Adipose tissue (tissue), 3 donors: Measurements from ENCODE around the gene CTCF. TPM values are rescaled to one million over a fixed set of nuclear protein-coding genes. Genes with fewer than 3 reads are reported as not detected.
A peak's percentile ranks its signal among the peaks of the same experiment; 100 is the strongest.
"Not testable (repeated sequence)": the region's sequence is repeated elsewhere in the genome, so short reads cannot be mapped to it uniquely, and the experiment has no call there.

Experiments used
- H3K27ac ChIP-seq: one replicate; pipeline ENCODE4 v1.5.1; 2013; ENCODE audit warnings: low read depth, low read length
- WGBS, 3 donors: extraction: QIAGEN DNeasy Blood & Tissue Kit; methylation state at CpG; one replicate each; pipeline ENCODE4 v1.1.7; 2013; 5-methylcytosine and 5-hydroxymethylcytosine counted together
- polyA plus RNA-seq, 3 donors: library from polyadenylated mRNA; stranded (reverse); fragments of 200-250 nt; gene quantifications; one replicate each; pipeline ENCODE4 v1.2.3, GENCODE V29; 2013
- donor health status: healthy with polysubstance abuse.
- donor health status: Bipolar disorder and iron deficiency.
- donor health status: healthy.

Gene CTCF
- 10 to 100 TPM; 12.4 to 26.0 (median 15.2) TPM for polyA plus RNA-seq

- H3K27ac ChIP-seq, result peak within 1 kb of the TSS; percentile 84
- WGBS, 3 donors, result 0 to 1% (median 0%) methylated on average over 14 to 50 of the region's 62 CpGs
Observed at GRCh38 chr16:67562526-67562917, at the start of gene CTCF. TSS of gene CTCF (plus strand) at chr16:67562526. CDS start at chr16:67610833, 48,307 bp downstream.

GRCh38 chr16:67513892-67514291 is 48.4 kb upstream of the CTCF start:
- WGBS, 3 donors, result 93 to 100% (median 98%) methylated on average over 1 of the region's 1 CpG

GRCh38 chr16:67514382-67514828 is 47.9 kb upstream of the CTCF start:
- H3K27ac ChIP-seq, result no peak overlapping the region
- 6 to 8% (median 7%) methylated on average over 8 of the region's 8 CpGs for WGBS, 3 donors

More at GRCh38 chr16:67513892-67514291, 48.4 kb upstream of the CTCF start:
- not testable (repeated sequence) for H3K27ac ChIP-seq

- WGBS, 3 donors, result 80 to 88% (median 84%) methylated on average over 12 of the region's 12 CpGs
- no peak overlapping the region for H3K27ac ChIP-seq
Observed at GRCh38 chr16:67516296-67517154, 45.8 kb upstream of the CTCF start.

- 64 to 90% (median 64%) methylated on average over 3 of the region's 3 CpGs for WGBS, 3 donors
Observed at GRCh38 chr16:67517155-67517445, 45.2 kb upstream of the CTCF start.

GRCh38 chr16:67517661-67518423 is 44.5 kb upstream of the CTCF start:
- H3K27ac ChIP-seq, result no peak overlapping the region
- 70 to 74% (median 72%) methylated on average over 10 to 11 of the region's 11 CpGs for WGBS, 3 donors

More at GRCh38 chr16:67517155-67517445, 45.2 kb upstream of the CTCF start:
- H3K27ac ChIP-seq, result no peak overlapping the region

- 61 to 80% (median 68%) methylated on average over 8 of the region's 8 CpGs for WGBS, 3 donors
- H3K27ac ChIP-seq, result no peak overlapping the region
Observed at GRCh38 chr16:67518676-67519075, 43.6 kb upstream of the CTCF start.

- WGBS, 3 donors, result 47 to 77% (median 62%) methylated on average over 4 of the region's 4 CpGs
Observed at GRCh38 chr16:67519242-67519641, 43.1 kb upstream of the CTCF start.

GRCh38 chr16:67521095-67521804 is 41.1 kb upstream of the CTCF start:
- peak overlapping the region; percentile 93 for H3K27ac ChIP-seq
- WGBS, 3 donors, result 0% methylated on average over 25 of the region's 25 CpGs

More at GRCh38 chr16:67519242-67519641, 43.1 kb upstream of the CTCF start:
- H3K27ac ChIP-seq, result no peak overlapping the region

GRCh38 chr16:67525176-67525860 is 37.0 kb upstream of the CTCF start:
- WGBS, 3 donors, result 68 to 78% (median 72%) methylated on average over 11 of the region's 11 CpGs
- no peak overlapping the region for H3K27ac ChIP-seq

GRCh38 chr16:67526149-67526791 is 36.1 kb upstream of the CTCF start:
- 72 to 78% (median 75%) methylated on average over 3 of the region's 3 CpGs for WGBS, 3 donors
- no peak overlapping the region for H3K27ac ChIP-seq

GRCh38 chr16:67528222-67528869 is 34.0 kb upstream of the CTCF start, which contains the start of gene RIPOR1:
TSS of gene RIPOR1 (plus strand) at chr16:67528829. CDS start at chr16:67538447, 9,618 bp downstream.
- peak within 1 kb of the TSS; percentile 34 for H3K27ac ChIP-seq
- WGBS, 3 donors, result 15 to 25% (median 20%) methylated on average over 27 to 45 of the region's 45 CpGs

GRCh38 chr16:67528870-67529581 is 33.3 kb upstream of the CTCF start:
- WGBS, 3 donors, result 1% methylated on average over 36 to 65 of the region's 65 CpGs
- no peak overlapping the region for H3K27ac ChIP-seq

GRCh38 chr16:67529582-67530012 is 32.7 kb upstream of the CTCF start:
- 4 to 12% (median 12%) methylated on average over 16 of the region's 16 CpGs for WGBS, 3 donors
- peak overlapping the region; percentile 34 for H3K27ac ChIP-seq

- peak overlapping the region; percentile 34 for H3K27ac ChIP-seq
- WGBS, 3 donors, result 2 to 6% (median 4%) methylated on average over 43 to 48 of the region's 48 CpGs
Observed at GRCh38 chr16:67530013-67530939, 32.0 kb upstream of the CTCF start.

GRCh38 chr16:67531247-67531646 is 31.1 kb upstream of the CTCF start:
- 52 to 83% (median 64%) methylated on average over 4 of the region's 4 CpGs for WGBS, 3 donors
- H3K27ac ChIP-seq, result no peak overlapping the region
